Measurements from ENCODE around the gene CIB4. TPM values are rescaled to one million over a fixed set of nuclear protein-coding genes. Genes with fewer than 3 reads are reported as not detected.

The CIB4 gene
- total and polyA plus RNA-seq, 2 experiments from 2014 or later: not detected

DNA sequence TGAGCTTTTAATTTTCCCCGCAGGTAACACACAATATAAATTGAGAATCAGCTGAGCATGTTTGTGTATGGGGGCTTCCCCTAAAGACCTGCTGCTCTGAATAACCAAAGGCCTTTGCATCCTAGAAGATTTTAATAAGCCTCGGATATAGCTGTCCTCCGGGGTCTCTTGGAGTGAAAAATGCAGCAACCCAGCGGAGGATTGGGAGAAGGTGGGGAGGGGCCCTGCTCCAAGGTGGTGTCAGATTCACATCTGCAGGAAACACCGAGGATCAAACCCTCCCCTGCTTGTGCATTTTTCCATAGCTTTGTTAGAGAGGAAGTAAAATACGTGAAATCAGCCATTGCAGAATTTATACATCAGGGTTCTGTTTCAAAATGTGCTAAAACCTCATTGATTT is 100.2 kb downstream of the CIB4 start:
- Histone ChIP-seq H3K4me3 (no peak overlapping the region), H3K9me2 (ENCODE audit: insufficient read depth) (no peaks in the 10 kb centered on the region), H3K4me1 (ENCODE audit: insufficient read depth) (no peaks in the 10 kb centered on the region), H3K27ac (no peak overlapping the region), H3K36me3 (ENCODE audit: low read depth) (no peaks in the 10 kb centered on the region), H4K20me1 (ENCODE audit: insufficient read depth) (no peaks in the 10 kb centered on the region), H3K9me3 (ENCODE audit: low read depth) (no peaks in the 10 kb centered on the region), H3K79me2 (ENCODE audit: insufficient read depth) (no peaks in the 10 kb centered on the region), H3K4me2 (ENCODE audit: unreplicated experiment) (no peak overlapping the region), H3F3A (ENCODE audit: insufficient read depth) (no peaks in the 10 kb centered on the region), H3K27me3 (replicated peaks; ENCODE audit: insufficient read depth) (peaks cover 42% of the 10 kb centered on the region), H2AFZ (no peak overlapping the region), H3K9ac (no peak overlapping the region)
- in situ Hi-C loops (cut with MboI): no loop called here
- TF ChIP-seq EZH2 (IDR thresholded peaks at IDR 0.05; ENCODE audit: insufficient read depth, poor library complexity, severe bottlenecking) (no peak), EZH2phosphoT487 (IDR thresholded peaks at IDR 0.05; ENCODE audit: insufficient read depth, low read depth) (no peak)
- WGBS, 2 experiments (ENCODE audit: low coverage in 1 of 2, low lambda C conversion rate in 2 of 2, missing lambda C conversion rate in 2 of 2): 36% methylated on average over 6 of the region's 6 CpGs
- no peak for DNase-seq

DNA sequence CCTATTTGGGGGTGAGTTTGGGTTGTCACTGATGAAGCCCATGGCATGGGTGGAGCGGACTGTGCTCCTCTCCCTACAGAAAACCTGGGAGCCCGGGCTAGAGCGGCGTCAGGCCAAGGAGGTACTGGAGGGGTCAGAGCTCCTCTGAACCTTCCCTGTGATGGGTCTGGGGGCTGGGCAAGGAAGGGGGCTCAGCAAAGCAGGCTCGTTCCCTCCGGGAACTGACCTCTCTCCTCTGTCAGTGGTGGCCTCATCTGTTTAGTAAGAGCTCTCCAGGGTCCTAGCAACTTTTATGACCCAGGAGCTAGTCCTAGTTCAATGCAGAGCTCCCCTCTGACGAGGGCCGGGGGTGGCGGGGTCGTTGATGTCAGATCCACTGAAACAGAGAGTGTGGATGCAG is 100.9 kb downstream of the CIB4 start:
- DNase-seq: no peak
- Histone ChIP-seq H3K27me3 (replicated peaks; ENCODE audit: insufficient read depth) (peaks cover 37% of the 10 kb centered on the region), H3K27ac (no peak overlapping the region), H3K9me2 (ENCODE audit: insufficient read depth) (no peaks in the 10 kb centered on the region), H3F3A (ENCODE audit: insufficient read depth) (no peaks in the 10 kb centered on the region), H4K20me1 (ENCODE audit: insufficient read depth) (no peaks in the 10 kb centered on the region), H3K9ac (no peak overlapping the region), H3K4me2 (ENCODE audit: unreplicated experiment) (no peak overlapping the region), H3K9me3 (ENCODE audit: low read depth) (no peaks in the 10 kb centered on the region), H2AFZ (no peak overlapping the region), H3K79me2 (ENCODE audit: insufficient read depth) (no peaks in the 10 kb centered on the region), H3K4me1 (ENCODE audit: insufficient read depth) (no peaks in the 10 kb centered on the region), H3K36me3 (ENCODE audit: low read depth) (no peaks in the 10 kb centered on the region), H3K4me3 (no peak overlapping the region)
- in situ Hi-C loops (cut with MboI): no loop called here
- WGBS, 2 experiments (ENCODE audit: low coverage in 1 of 2, low lambda C conversion rate in 2 of 2, missing lambda C conversion rate in 2 of 2): 33 to 35% methylated on average over 10 of the region's 10 CpGs
- TF ChIP-seq EZH2phosphoT487 (IDR thresholded peaks at IDR 0.05; ENCODE audit: insufficient read depth, low read depth) (no peak), EZH2 (IDR thresholded peaks at IDR 0.05; ENCODE audit: insufficient read depth, poor library complexity, severe bottlenecking) (no peak)

DNA sequence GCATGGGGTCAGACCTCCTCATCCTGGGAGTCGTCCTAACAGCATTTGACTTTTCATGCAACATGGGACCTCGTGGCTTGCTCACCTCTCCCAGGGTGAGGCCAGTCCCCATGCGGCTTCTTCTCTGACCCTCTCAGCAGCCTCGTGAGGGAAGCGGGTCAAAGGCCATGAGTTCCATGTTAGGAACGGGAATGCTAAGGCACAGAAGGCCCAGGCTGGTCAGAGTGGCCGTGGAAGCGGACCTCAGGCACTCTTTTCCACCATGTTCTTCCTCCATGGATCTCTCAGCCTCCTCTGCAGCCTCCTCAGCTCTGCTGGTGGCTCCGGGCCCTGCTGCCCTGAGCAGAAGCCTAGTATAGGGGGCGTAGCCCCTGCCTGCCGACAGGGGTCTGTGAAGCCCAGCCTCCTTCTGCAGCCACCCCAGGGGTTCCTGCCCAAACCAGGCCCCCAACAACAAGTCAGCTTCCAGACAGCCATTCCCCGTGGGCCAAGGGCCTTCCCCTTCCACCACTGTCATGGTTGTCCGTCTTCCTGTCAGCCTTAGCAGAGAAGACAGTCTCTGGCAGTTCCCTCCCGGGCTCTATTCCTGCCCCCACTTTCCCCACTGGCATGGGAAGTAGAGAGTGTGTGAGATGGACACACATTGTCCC is 103.2 kb downstream of the CIB4 start:
- Histone ChIP-seq H3K9ac (no peak overlapping the region), H2AFZ (no peak overlapping the region), H3K27ac (no peak overlapping the region), H3K36me3 (ENCODE audit: low read depth) (no peaks in the 10 kb centered on the region), H3K4me2 (ENCODE audit: unreplicated experiment) (no peak overlapping the region), H3K4me1 (ENCODE audit: insufficient read depth) (no peaks in the 10 kb centered on the region), H3K79me2 (ENCODE audit: insufficient read depth) (no peaks in the 10 kb centered on the region), H3K4me3 (no peak overlapping the region), H3F3A (ENCODE audit: insufficient read depth) (no peaks in the 10 kb centered on the region), H4K20me1 (ENCODE audit: insufficient read depth) (no peaks in the 10 kb centered on the region), H3K9me3 (ENCODE audit: low read depth) (no peaks in the 10 kb centered on the region), H3K27me3 (replicated peaks; ENCODE audit: insufficient read depth) (peaks cover 26% of the 10 kb centered on the region), H3K9me2 (ENCODE audit: insufficient read depth) (no peaks in the 10 kb centered on the region)
- in situ Hi-C loops (cut with MboI): no loop called here
- DNase-seq: no peak
- WGBS, 2 experiments (ENCODE audit: low coverage in 1 of 2, low lambda C conversion rate in 2 of 2, missing lambda C conversion rate in 2 of 2): 52 to 59% methylated on average over 14 of the region's 14 CpGs
- TF ChIP-seq EZH2phosphoT487 (IDR thresholded peaks at IDR 0.05; ENCODE audit: insufficient read depth, low read depth) (no peak), EZH2 (IDR thresholded peaks at IDR 0.05; ENCODE audit: insufficient read depth, poor library complexity, severe bottlenecking) (no peak)

DNA sequence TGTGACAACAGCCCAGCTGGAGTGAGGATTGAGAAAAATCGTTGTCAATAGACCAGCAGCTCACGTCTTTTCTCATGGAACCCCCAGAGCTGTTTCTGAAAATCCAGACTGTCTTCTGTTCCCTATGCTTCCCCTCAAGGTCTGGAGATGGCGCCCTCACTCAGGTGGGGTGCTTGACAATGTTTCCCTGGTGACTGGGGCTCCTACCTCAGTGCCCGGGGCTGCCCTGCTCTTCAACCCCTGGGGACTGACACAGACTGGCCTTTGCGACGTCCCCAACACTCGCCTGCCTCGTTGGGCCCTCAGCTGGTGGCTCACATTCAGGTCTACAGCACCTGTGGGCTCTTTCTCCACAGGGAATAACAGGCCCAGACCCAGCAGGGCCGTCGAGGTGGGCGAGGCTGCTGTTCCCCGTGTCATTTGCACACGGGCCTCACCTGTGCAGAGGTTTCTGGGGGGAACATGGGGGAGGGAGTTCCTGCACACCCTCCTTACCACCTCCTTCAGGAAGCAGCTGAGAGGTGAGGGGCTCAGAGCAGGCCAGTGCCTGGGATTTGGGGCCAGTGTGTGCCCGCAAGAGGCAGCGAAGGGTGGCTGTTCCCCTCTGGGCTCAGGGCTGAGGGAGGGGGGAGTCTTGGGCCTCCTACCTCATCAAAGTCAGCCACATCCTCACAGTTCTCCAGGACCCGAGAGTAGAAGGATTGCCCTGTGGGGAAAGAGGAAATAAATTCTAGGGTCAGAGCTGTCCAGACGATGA is 103.9 kb downstream of the CIB4 start:
- in situ Hi-C loops (cut with MboI): no loop called here
- H3F3A ChIP-seq (ENCODE audit: insufficient read depth): no peaks in the 10 kb centered on the region
- H3K27ac ChIP-seq: no peak overlapping the region
- H3K79me2 ChIP-seq (ENCODE audit: insufficient read depth): no peaks in the 10 kb centered on the region
- H4K20me1 ChIP-seq (ENCODE audit: insufficient read depth): no peaks in the 10 kb centered on the region
- peaks cover 21% of the 10 kb centered on the region for H3K27me3 ChIP-seq (replicated peaks; ENCODE audit: insufficient read depth)
- H2AFZ ChIP-seq: no peak overlapping the region
- H3K9ac ChIP-seq: no peak overlapping the region
- 54 to 61% methylated on average over 17 of the region's 17 CpGs for WGBS, 2 experiments (ENCODE audit: low coverage in 1 of 2, low lambda C conversion rate in 2 of 2, missing lambda C conversion rate in 2 of 2)
- H3K4me2 ChIP-seq (ENCODE audit: unreplicated experiment): no peak overlapping the region
- H3K36me3 ChIP-seq (ENCODE audit: low read depth): no peaks in the 10 kb centered on the region
- TF ChIP-seq EZH2 (IDR thresholded peaks at IDR 0.05; ENCODE audit: insufficient read depth, poor library complexity, severe bottlenecking): no peak
- no peak for TF ChIP-seq EZH2phosphoT487 (IDR thresholded peaks at IDR 0.05; ENCODE audit: insufficient read depth, low read depth)
- H3K9me2 ChIP-seq (ENCODE audit: insufficient read depth): no peaks in the 10 kb centered on the region
- DNase-seq: no peak
- no peaks in the 10 kb centered on the region for H3K9me3 ChIP-seq (ENCODE audit: low read depth)
- H3K4me1 ChIP-seq (ENCODE audit: insufficient read depth): no peaks in the 10 kb centered on the region
- H3K4me3 ChIP-seq: no peak overlapping the region

All from GM23248 (cell line).